ENCODE measurements around the gene IL23R.
"Not testable (repeated sequence)": the region's sequence is repeated elsewhere in the genome, so short reads cannot be mapped to it uniquely, and the experiment has no call there.

The IL23R gene

GRCh38 chr1:67134695-67135094, 31.6 kb upstream of the IL23R start, which contains the start of gene C1orf141:
TSS of gene C1orf141 (minus strand) at chr1:67134970. CDS start at chr1:67127240, 7,730 bp downstream.
- DNase-seq (ENCODE audit: insufficient read length, low spot score) (no peak), FAIRE-seq (no peak)
- no peak for TF ChIP-seq SPI1 (IDR thresholded peaks at IDR 0.05; ENCODE audit: low read depth, low read length)
- no peak for TF ChIP-seq POLR2AphosphoS5 (IDR thresholded peaks at IDR 0.05; ENCODE audit: low read depth, low read length)

GRCh38 chr1:67135354-67135753, 30.9 kb upstream of the IL23R start:
- FAIRE-seq (no peak), DNase-seq (ENCODE audit: insufficient read length, low spot score) (no peak)
- TF ChIP-seq POLR2A (IDR thresholded peaks at IDR 0.05; ENCODE audit: low read depth, low read length) (no peak), SPI1 (IDR thresholded peaks at IDR 0.05; ENCODE audit: low read depth, low read length) (no peak), POLR2AphosphoS5 (IDR thresholded peaks at IDR 0.05; ENCODE audit: low read depth, low read length) (no peak), POU2F2 (IDR thresholded peaks at IDR 0.05; ENCODE audit: low read depth, low read length) (no peak), PAX5 (IDR thresholded peaks at IDR 0.05; ENCODE audit: insufficient read depth, low read length, severe bottlenecking) (no peak), TAF1 (IDR thresholded peaks at IDR 0.05; ENCODE audit: low read depth, low read length) (no peak)

DNA sequence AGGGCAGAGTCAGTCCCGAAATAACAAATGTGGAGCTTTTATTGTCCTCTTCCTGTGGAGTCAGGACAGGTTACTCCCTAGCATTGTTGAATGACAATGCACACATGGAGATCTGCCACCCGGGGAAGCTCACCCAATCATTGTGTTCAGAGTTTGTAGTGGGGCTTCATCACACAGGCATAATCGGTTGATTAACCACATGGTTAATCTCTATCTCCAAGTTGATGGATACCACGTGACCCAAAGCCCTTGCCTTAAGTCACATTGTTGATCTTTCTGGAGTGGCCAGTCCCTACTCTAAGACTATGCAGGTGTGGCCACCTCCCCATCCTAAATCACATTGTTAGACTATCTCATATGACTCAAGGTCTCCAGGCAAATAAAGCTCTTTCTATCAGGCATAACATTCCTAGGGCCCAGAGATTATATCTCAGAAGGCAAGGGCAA, 28.9 kb upstream of the IL23R start:
- no peak for DNase-seq (ENCODE audit: insufficient read length, low spot score)
- TF ChIP-seq POLR2AphosphoS5 (IDR thresholded peaks at IDR 0.05; ENCODE audit: low read depth, low read length) (no peak), POU2F2 (IDR thresholded peaks at IDR 0.05; ENCODE audit: low read depth, low read length) (no peak), POLR2A (IDR thresholded peaks at IDR 0.05; ENCODE audit: low read depth, low read length) (no peak), SPI1 (IDR thresholded peaks at IDR 0.05; ENCODE audit: low read depth, low read length) (no peak), PAX5 (IDR thresholded peaks at IDR 0.05; ENCODE audit: insufficient read depth, low read length, severe bottlenecking) (no peak), TAF1 (IDR thresholded peaks at IDR 0.05; ENCODE audit: low read depth, low read length) (no peak)
- FAIRE-seq: no peak

DNA sequence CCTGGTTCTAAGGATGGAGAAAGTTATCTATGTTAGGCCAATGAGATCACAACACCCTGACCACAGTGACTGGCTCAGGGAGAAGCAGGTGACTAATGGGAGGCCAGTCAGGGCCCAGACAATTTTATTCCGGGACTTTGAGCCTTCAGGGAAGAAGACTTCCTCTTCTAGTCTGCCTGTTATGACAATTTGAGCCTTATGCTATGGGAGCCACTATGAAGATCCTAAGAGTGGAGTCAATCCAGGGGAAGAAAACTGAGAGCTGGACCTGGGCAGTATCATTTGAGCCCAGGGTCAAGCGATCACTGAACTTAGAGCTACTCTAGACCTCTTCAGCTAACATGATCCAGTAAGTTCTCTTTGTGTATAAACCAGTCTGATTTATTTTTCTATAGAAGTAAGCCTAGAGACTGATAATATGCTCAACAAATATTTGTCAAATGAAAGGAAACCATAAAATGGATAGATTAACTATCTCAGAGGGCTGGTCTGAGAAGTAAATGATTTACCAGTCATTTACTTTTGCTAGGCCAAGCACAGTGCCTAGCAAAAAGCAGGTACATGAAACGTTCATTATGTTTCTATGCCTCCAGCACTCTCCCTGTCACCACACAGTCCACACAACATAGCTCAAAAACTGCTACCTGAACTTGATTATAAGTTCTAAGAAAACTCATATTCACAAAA, 27.3 kb upstream of the IL23R start:
- TF ChIP-seq PAX5 (IDR thresholded peaks at IDR 0.05; ENCODE audit: insufficient read depth, low read length, severe bottlenecking): no peak
- no peak for TF ChIP-seq POLR2AphosphoS5 (IDR thresholded peaks at IDR 0.05; ENCODE audit: low read depth, low read length)
- TF ChIP-seq TAF1 (IDR thresholded peaks at IDR 0.05; ENCODE audit: low read depth, low read length): no peak
- no peak for TF ChIP-seq POU2F2 (IDR thresholded peaks at IDR 0.05; ENCODE audit: low read depth, low read length)
- TF ChIP-seq POLR2A (IDR thresholded peaks at IDR 0.05; ENCODE audit: low read depth, low read length): no peak
- no peak for TF ChIP-seq SPI1 (IDR thresholded peaks at IDR 0.05; ENCODE audit: low read depth, low read length)
- no peak for FAIRE-seq

GRCh38 chr1:67140460-67140859, 25.8 kb upstream of the IL23R start:
- FAIRE-seq (no peak), DNase-seq (ENCODE audit: insufficient read length, low spot score) (no peak)
- TF ChIP-seq POU2F2 (IDR thresholded peaks at IDR 0.05; ENCODE audit: low read depth, low read length): no peak
- no peak for TF ChIP-seq POLR2AphosphoS5 (IDR thresholded peaks at IDR 0.05; ENCODE audit: low read depth, low read length)
- TF ChIP-seq SPI1 (IDR thresholded peaks at IDR 0.05; ENCODE audit: low read depth, low read length): no peak
- TF ChIP-seq TAF1 (IDR thresholded peaks at IDR 0.05; ENCODE audit: low read depth, low read length): no peak
- TF ChIP-seq PAX5 (IDR thresholded peaks at IDR 0.05; ENCODE audit: insufficient read depth, low read length, severe bottlenecking): no peak
- no peak for TF ChIP-seq POLR2A (IDR thresholded peaks at IDR 0.05; ENCODE audit: low read depth, low read length)

More for the DNA sequence above, 27.3 kb upstream of the IL23R start:
- DNase-seq (ENCODE audit: insufficient read length, low spot score): no peak

DNA sequence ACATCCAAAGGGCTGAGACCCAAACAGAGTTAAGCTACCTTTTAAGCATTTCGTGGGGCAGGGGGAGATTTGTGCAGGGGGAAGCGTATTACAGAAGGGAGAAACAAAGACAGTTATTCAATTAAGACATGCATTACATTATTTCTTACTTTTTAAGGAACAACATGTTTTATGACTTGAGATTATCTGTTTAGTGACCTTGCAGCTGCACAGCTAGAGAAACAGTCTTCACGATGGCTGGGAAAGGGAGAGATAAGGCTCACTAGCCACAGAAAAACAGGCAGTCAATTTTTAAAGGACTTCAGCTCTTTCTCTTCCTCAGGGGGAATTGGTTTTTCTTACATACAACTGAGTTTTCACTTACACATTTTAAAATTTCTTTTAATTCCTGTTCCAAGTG, 24.4 kb upstream of the IL23R start:
- FAIRE-seq; DNase-seq (ENCODE audit: insufficient read length, low spot score): not testable (repeated sequence)

DNA sequence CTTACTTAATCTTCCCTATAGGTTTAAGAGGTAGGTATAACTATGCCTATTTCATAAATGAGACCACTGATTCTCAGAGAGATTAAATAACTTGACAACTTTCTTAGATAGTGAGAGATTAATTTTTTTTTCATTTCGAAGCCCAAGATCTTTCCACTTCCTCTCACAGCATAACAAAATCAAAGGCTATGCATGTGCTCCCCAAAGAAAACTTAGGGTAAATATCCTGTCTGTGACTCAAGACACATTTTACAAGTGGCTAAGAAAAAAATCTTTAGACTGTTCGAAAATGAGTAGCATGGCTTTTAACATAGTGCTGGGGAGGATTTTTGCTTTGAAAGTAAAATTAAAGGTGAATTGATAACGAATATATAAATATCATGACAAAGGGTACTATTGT, 23.3 kb upstream of the IL23R start:
- TF ChIP-seq SPI1 (IDR thresholded peaks at IDR 0.05; ENCODE audit: low read depth, low read length) (no peak), TAF1 (IDR thresholded peaks at IDR 0.05; ENCODE audit: low read depth, low read length) (no peak), POLR2AphosphoS5 (IDR thresholded peaks at IDR 0.05; ENCODE audit: low read depth, low read length) (no peak), POLR2A (IDR thresholded peaks at IDR 0.05; ENCODE audit: low read depth, low read length) (no peak), POU2F2 (IDR thresholded peaks at IDR 0.05; ENCODE audit: low read depth, low read length) (no peak), PAX5 (IDR thresholded peaks at IDR 0.05; ENCODE audit: insufficient read depth, low read length, severe bottlenecking) (no peak)
- DNase-seq (ENCODE audit: insufficient read length, low spot score) (no peak), FAIRE-seq (no peak)

DNA sequence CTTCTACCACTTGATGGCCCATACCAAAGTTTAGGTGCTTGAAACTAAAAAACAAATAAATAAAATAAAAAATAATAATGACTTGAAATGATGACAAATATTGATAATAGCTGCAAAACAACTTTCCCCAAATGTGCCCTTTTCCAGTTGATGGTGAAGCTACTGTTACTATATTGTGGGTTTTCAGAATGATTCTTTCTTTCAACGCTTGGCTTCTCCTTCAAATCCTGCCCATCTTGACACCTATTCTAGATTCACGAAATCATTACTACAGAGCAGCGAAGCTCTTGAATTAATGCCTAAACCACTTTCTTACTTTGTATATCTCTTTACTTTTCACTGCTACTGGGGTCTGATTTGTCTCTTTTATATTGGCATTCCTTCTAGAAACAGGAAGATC, 22.3 kb upstream of the IL23R start:
- TF ChIP-seq POLR2A (IDR thresholded peaks at IDR 0.05; ENCODE audit: low read depth, low read length): no peak
- no peak for TF ChIP-seq POU2F2 (IDR thresholded peaks at IDR 0.05; ENCODE audit: low read depth, low read length)
- no peak for TF ChIP-seq SPI1 (IDR thresholded peaks at IDR 0.05; ENCODE audit: low read depth, low read length)
- TF ChIP-seq POLR2AphosphoS5 (IDR thresholded peaks at IDR 0.05; ENCODE audit: low read depth, low read length): no peak
- no peak for TF ChIP-seq PAX5 (IDR thresholded peaks at IDR 0.05; ENCODE audit: insufficient read depth, low read length, severe bottlenecking)
- TF ChIP-seq TAF1 (IDR thresholded peaks at IDR 0.05; ENCODE audit: low read depth, low read length): no peak
- no peak for DNase-seq (ENCODE audit: insufficient read length, low spot score)
- no peak for FAIRE-seq

DNA sequence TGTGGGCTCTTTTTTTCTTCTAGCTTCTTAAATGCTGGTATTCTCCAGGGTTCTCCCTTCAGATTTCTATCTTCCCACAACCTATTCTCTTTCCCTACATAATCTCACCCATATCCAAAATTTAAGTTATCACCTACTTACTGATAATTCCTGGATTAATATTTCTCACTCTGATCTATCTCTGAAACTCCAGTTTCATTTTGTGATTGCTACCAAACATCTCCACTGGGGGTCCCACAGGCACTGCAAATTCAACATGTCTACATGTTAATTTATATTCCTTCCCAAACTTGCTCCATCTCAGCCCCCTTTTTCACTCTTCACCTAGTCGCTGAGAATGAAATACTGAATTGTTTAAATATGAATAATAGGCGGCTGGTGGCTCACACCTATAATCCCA, 21.6 kb upstream of the IL23R start:
- FAIRE-seq: no peak
- no peak for DNase-seq (ENCODE audit: insufficient read length, low spot score)
- TF ChIP-seq PAX5 (IDR thresholded peaks at IDR 0.05; ENCODE audit: insufficient read depth, low read length, severe bottlenecking) (no peak), POU2F2 (IDR thresholded peaks at IDR 0.05; ENCODE audit: low read depth, low read length) (no peak), POLR2A (IDR thresholded peaks at IDR 0.05; ENCODE audit: low read depth, low read length) (no peak), SPI1 (IDR thresholded peaks at IDR 0.05; ENCODE audit: low read depth, low read length) (no peak), TAF1 (IDR thresholded peaks at IDR 0.05; ENCODE audit: low read depth, low read length) (no peak), POLR2AphosphoS5 (IDR thresholded peaks at IDR 0.05; ENCODE audit: low read depth, low read length) (no peak)

DNA sequence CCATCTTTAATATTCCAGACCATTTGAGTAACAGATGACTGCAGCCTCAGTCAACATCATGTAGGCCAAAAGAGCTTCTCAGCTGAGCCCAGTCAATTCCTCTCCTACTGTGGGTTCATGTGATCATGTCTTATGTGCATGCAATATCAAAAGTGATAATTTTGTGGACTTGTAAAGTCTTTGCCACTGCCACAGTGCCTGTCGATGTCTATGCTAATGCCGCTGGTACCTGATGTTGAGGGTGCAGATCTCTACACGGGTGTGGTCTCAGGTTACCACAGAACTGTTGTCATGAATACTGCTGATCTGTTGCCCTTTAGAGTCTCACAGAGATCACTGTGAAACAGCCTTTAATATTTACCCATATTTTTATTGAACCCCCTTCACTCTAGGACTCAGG, 20.2 kb upstream of the IL23R start:
- DNase-seq (ENCODE audit: insufficient read length, low spot score) (no peak), FAIRE-seq (no peak)
- TF ChIP-seq PAX5 (IDR thresholded peaks at IDR 0.05; ENCODE audit: insufficient read depth, low read length, severe bottlenecking) (no peak), TAF1 (IDR thresholded peaks at IDR 0.05; ENCODE audit: low read depth, low read length) (no peak), POLR2AphosphoS5 (IDR thresholded peaks at IDR 0.05; ENCODE audit: low read depth, low read length) (no peak), POU2F2 (IDR thresholded peaks at IDR 0.05; ENCODE audit: low read depth, low read length) (no peak), POLR2A (IDR thresholded peaks at IDR 0.05; ENCODE audit: low read depth, low read length) (no peak), SPI1 (IDR thresholded peaks at IDR 0.05; ENCODE audit: low read depth, low read length) (no peak)
